Stomach (tissue), 4 donors: ENCODE data around the gene ORAI1.

Source experiments
- CTCF ChIP-seq, 7 experiments: fragments of 450-650 bp in 4 of 7; fragments of 200-600 bp in 3 of 7; sonication (generic) in 3 of 7; IDR thresholded peaks; one replicate each; pipeline ENCODE4 v1.5.1; 2016 to 2019; ENCODE audit warnings: antibody characterized with exemption in 7 of 7, control low read depth in 2 of 7, mild to moderate bottlenecking in 1 of 7
- EP300 ChIP-seq: sonication (generic); formaldehyde crosslinking; IDR thresholded peaks from one replicate; pipeline ENCODE4 v1.6.1; 2017; ENCODE audit warnings: antibody characterized with exemption
- POLR2A ChIP-seq, 4 donors: fragments of 450-650 bp; IDR thresholded peaks; one replicate each; pipeline ENCODE4 v1.6.1; 2016; ENCODE audit warnings: antibody characterized with exemption in 4 of 4, control low read depth in 2 of 4, mild to moderate bottlenecking in 1 of 4, moderate library complexity in 1 of 4
- POLR2AphosphoS5 ChIP-seq, 3 donors: sonication (generic); formaldehyde crosslinking; IDR thresholded peaks; one replicate each; pipeline ENCODE4 v1.6.1; 2016; ENCODE audit warnings: antibody characterized with exemption in 3 of 3

GRCh38 chr12:121592320-121592719 lies 34.0 kb upstream of the ORAI1 start:
- TF ChIP-seq CTCF (IDR thresholded peaks at IDR 0.05) = no peak
- TF ChIP-seq POLR2AphosphoS5 (IDR thresholded peaks at IDR 0.05) = no peak
- TF ChIP-seq POLR2A (IDR thresholded peaks at IDR 0.05) = no peak
- no peak for TF ChIP-seq EP300
